Suprapubic skin (tissue), 4 donors: ENCODE results near the gene USP54.

Experiments
- CTCF ChIP-seq, 2 donors: fragments of 200-600 bp in 1 of 2; fragments of 450-650 bp in 1 of 2; sonication (generic) in 1 of 2; IDR thresholded peaks; one replicate each; pipeline ENCODE4 v1.5.1; 2016 to 2019; ENCODE audit warnings: antibody characterized with exemption in 2 of 2, mild to moderate bottlenecking in 1 of 2, moderate library complexity in 1 of 2
- EP300 ChIP-seq: sonication (generic); formaldehyde crosslinking; IDR thresholded peaks from one replicate; pipeline ENCODE4 v1.6.1; 2017; ENCODE audit warnings: antibody characterized with exemption
- POLR2A ChIP-seq, 2 donors: fragments of 450-650 bp; IDR thresholded peaks; one replicate each; pipeline ENCODE4 v1.6.1; 2017; ENCODE audit warnings: antibody characterized with exemption in 2 of 2, mild to moderate bottlenecking in 2 of 2, moderate library complexity in 2 of 2
- POLR2AphosphoS5 ChIP-seq, 3 donors: sonication (generic); formaldehyde crosslinking; IDR thresholded peaks; one replicate each; pipeline ENCODE4 v1.6.1; 2017; ENCODE audit warnings: antibody characterized with exemption in 3 of 3

GRCh38 chr10:73493781-73494180, 97.4 kb downstream of the USP54 start:
- TF ChIP-seq CTCF (IDR thresholded peaks at IDR 0.05) (no peak), POLR2A (IDR thresholded peaks at IDR 0.05) (no peak), POLR2AphosphoS5 (IDR thresholded peaks at IDR 0.05) (no peak), EP300 (no peak)
